C4-2B (cell line): ENCODE data around the gene SOX8.

Experiments
- H3K27ac ChIP-seq: fragments of 450-650 bp; 2 replicates; pipeline ENCODE4 v1.5.1; 2017
- ZFX ChIP-seq: fragments of 450-650 bp; IDR thresholded peaks from 2 replicates; pipeline ENCODE4 v1.6.1; 2017
- TF ChIP-seq, protein P1 (sequence below): fragments of 450-650 bp; conservative IDR thresholded peaks from 2 replicates; pipeline ENCODE4 v1.5.1; 2017; ENCODE audit warnings: mild to moderate bottlenecking

The SOX8 gene

DNA sequence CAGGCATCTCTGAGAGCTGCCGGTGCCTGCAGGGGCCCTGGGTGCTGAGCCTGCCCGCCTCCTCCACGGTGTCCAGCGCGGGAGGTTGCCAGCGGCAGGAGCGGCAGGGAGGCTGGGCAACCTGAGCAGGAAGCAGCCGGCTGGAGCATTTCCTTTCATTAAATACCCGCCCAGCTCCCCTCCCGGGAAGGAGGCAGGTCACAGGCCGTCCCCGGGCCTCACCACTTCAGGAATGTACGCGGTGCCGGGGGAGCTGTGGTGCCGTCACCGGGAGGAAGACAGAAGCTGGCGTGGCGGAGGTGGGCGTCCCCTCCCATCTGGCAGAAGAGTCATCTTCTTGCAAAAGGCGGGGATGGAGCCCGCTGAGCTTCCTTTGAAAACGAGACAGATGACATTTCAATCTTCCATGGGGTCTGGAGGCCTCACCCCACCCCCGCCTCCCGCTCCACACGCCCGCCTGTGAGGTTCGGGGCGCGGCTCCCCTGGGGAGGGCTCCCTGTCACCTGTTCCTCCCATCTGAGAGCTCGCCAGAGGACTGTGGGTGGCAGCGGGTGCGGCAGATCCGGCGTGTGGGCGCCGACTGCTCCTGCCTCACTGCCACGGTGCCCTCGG is 16.0 kb downstream of the SOX8 start:
- no peak for TF ChIP-seq ZFX
- TF ChIP-seq, protein P1, sequence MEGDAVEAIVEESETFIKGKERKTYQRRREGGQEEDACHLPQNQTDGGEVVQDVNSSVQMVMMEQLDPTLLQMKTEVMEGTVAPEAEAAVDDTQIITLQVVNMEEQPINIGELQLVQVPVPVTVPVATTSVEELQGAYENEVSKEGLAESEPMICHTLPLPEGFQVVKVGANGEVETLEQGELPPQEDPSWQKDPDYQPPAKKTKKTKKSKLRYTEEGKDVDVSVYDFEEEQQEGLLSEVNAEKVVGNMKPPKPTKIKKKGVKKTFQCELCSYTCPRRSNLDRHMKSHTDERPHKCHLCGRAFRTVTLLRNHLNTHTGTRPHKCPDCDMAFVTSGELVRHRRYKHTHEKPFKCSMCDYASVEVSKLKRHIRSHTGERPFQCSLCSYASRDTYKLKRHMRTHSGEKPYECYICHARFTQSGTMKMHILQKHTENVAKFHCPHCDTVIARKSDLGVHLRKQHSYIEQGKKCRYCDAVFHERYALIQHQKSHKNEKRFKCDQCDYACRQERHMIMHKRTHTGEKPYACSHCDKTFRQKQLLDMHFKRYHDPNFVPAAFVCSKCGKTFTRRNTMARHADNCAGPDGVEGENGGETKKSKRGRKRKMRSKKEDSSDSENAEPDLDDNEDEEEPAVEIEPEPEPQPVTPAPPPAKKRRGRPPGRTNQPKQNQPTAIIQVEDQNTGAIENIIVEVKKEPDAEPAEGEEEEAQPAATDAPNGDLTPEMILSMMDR: no peak
- no peak overlapping the region; the same call in 1 of the 2 replicates for H3K27ac ChIP-seq

DNA sequence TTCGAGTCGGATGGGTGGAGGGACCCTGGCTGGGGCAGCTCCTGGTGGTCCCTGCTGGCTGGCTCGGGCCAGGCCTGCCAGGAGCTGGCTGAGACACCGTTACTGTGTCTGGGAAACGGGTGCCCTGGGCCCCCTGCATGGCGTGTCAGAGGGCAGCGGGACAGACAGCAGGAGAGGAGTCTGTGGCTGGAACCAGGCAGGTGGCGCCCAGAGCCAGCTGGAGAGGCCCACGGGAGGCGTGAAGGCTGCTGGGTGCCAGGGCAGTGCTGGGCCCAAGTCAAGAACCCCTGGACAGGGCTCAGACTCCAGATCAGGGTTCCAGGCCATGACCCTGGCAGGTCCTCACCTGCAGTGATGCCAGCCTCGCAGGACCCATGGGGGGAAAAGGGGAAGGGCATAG is 16.6 kb downstream of the SOX8 start:
- no peak overlapping the region for H3K27ac ChIP-seq
- TF ChIP-seq ZFX: no peak
- TF ChIP-seq, protein P1: no peak

DNA sequence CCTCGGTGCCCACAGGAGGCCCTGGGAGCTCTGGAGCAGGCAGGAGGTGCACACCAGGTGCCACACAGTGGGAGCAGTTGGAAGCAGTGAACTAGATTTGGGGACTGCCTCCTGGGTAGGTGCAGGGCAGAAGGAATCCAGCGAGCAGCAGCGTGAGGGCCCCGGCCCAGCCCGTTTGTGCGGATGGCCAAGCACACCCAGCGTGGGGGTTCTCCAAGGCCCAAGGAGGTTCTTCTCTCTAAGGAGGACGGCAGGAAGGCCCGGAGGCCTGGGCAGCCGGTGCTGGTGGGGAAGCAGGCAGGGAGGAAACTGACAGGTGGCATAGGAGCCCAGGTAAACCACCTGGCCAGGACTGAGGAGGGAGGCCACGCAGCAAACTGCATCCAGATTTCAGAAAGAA is 17.0 kb downstream of the SOX8 start:
- TF ChIP-seq, protein P1: no peak
- no peak for TF ChIP-seq ZFX
- H3K27ac ChIP-seq: no peak overlapping the region

DNA sequence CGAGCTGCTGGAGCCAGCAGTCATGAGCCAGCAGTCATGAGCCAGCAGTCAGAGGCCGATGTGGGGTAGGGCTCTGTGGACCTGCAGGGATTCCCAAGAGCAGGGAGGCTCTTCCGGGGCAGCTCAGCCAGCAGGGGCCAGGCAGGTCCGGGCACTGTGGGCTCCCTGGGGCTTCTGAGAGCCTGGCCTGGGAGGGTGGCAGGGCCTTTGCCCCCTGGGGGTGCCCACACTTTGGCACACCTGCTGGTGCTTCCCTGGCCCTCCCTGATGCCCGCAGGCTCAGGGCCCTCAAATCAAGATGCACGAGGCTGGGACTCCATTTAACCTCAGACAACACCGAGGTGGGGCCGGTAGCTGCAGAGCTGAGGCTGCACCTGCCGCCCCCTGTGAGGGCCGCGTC is 18.1 kb downstream of the SOX8 start:
- H3K27ac ChIP-seq: no peak overlapping the region
- TF ChIP-seq ZFX: no peak
- TF ChIP-seq, protein P1: no peak

DNA sequence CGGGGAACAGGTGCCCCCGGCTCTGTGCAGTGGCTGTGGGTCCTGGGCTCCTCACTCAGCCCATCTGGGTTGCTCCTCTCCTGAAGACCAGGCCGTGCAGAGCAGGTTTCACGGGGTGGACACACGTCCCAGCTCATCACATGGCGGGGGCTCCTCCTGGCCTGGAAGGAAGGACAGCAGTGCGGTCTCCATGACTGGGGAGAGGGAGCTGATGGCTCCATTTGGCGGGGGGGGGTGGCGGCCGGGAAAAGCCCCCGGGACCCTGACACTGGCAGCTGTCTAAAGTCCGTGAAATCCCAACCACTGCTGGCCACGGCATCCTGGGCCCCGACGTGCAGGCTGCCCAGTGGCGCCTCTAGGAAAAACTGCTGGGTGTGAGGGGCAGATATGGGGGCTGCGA is 19.0 kb downstream of the SOX8 start:
- H3K27ac ChIP-seq: no peak overlapping the region
- no peak for TF ChIP-seq ZFX
- TF ChIP-seq, protein P1: no peak

DNA sequence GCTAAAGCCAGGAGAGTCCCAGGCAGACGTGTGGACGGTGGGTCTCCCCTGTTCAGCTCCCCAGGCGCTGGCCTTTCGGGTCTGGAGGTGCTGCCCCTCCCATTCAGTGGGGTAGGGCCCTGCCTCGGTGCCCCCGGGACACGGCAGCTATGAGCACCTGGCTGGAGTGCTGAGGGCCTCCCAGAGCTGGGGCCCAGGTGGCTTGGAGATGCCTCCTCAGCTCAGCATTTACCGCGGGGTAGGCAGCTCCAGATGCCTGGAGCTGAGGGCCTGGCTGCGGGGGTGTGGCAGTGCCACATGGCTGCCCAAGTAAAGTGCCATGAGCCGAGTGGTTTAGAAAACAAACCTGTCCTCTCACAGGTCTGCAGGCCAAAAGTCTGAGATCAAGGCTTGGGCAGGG is 19.5 kb downstream of the SOX8 start:
- TF ChIP-seq, protein P1: no peak
- no peak for TF ChIP-seq ZFX
- no peak overlapping the region for H3K27ac ChIP-seq

DNA sequence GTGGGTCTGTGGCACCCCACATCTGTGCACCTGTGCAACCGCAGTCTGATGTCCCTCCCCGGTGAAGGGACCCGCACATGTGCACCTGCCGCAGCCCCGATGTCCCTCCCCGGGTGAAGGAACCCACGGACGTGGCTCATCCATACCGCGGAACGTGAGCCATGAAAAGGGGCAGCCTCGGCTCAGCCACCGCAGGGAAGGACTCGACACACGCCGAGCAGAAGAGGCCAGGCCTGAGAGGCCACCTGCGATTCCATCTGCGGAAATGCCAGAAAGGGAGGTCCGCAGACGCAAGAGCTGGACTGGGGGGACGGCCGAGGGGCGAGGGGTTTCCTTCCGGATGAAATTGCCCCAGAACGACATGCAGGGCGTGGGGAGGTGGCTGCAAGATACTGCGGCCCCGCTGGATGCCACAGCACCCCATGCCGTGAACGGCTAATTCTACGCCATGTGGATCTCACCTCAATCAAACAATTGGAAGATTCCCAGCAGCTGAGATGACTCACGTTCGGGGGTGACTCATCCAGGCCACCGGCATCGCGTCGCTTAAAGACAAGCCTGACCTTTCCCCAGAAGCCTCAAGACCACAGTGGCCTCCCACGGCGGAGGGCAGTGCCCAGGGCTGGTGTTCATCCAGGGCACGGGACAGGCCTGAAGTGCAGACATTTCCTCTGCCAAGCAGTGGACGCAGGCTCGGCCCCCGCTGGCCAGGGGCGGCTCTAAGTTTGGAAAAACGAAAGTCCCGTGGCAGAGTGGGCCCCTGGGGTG is 21.0 kb downstream of the SOX8 start:
- TF ChIP-seq, protein P1: no peak
- no peak for TF ChIP-seq ZFX
- H3K27ac ChIP-seq: no peak overlapping the region
